Uterus (tissue), 2 donors: ENCODE data around the gene INS.

ENCODE experiments used
- POLR2A ChIP-seq, 2 donors: fragments of 450-650 bp; IDR thresholded peaks; one replicate each; pipeline ENCODE4 v1.6.1; 2016; ENCODE audit warnings: antibody characterized with exemption in 2 of 2, mild to moderate bottlenecking in 1 of 2, moderate library complexity in 1 of 2
- TF ChIP-seq, protein P1 (sequence below), 4 experiments: fragments of 200-600 bp in 2 of 4; fragments of 450-650 bp in 2 of 4; sonication (generic) in 2 of 4; IDR thresholded peaks; one replicate each; pipeline ENCODE4 v1.5.1; 2016 to 2019; ENCODE audit warnings: antibody characterized with exemption in 4 of 4, mild to moderate bottlenecking in 2 of 4, moderate library complexity in 1 of 4

DNA sequence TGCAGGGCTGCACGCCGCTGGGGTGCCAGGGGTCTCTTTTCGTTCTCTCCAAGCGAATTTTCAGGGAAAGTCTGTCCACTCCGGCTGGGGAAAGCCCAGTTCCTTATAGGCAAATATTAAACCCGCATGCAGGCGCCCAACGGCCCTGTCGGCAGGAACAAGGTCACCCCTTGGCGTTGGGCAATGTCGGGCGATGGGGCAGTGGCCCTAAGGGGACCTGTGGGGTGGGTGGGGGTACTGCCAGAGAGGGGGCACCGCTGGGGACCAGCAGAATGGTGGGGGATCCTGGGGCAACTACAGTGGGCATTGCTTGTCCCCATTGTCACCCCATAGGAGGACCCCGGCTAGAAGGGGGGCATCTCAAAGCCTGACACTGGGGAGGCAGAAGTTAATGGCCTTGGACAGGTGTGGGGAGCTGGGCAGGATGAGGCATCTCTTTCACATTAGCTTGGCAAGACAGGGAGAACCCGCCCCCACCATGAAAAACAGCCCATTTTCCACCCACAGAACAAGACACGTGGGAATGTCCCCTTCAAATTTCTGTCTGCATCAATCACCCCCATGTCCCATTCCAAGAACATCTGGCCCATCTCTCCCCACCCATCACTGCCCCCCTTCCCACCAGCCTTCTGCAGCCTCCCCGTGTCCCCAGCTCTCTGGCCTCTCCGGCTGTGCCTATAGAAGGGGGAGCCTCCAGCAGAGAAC lies 16.3 kb downstream of the INS start:
- TF ChIP-seq, protein P1, sequence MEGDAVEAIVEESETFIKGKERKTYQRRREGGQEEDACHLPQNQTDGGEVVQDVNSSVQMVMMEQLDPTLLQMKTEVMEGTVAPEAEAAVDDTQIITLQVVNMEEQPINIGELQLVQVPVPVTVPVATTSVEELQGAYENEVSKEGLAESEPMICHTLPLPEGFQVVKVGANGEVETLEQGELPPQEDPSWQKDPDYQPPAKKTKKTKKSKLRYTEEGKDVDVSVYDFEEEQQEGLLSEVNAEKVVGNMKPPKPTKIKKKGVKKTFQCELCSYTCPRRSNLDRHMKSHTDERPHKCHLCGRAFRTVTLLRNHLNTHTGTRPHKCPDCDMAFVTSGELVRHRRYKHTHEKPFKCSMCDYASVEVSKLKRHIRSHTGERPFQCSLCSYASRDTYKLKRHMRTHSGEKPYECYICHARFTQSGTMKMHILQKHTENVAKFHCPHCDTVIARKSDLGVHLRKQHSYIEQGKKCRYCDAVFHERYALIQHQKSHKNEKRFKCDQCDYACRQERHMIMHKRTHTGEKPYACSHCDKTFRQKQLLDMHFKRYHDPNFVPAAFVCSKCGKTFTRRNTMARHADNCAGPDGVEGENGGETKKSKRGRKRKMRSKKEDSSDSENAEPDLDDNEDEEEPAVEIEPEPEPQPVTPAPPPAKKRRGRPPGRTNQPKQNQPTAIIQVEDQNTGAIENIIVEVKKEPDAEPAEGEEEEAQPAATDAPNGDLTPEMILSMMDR (IDR thresholded peaks at IDR 0.05), result no peak
- no peak for TF ChIP-seq POLR2A (IDR thresholded peaks at IDR 0.05)
